OCI-LY1 (cell line): ENCODE results near the gene CNIH2.
A peak's percentile ranks its signal among the peaks of the same experiment; 100 is the strongest.

ENCODE experiments used
- H2AFZ ChIP-seq: fragments of 200-600 bp; sonication (generic), shearing (Covaris generic); 2 replicates; pipeline ENCODE4 v1.6.0; 2014; ENCODE audit warnings: antibody characterized with exemption, mild to moderate bottlenecking, low read length
- H3F3A ChIP-seq: fragments of 200-600 bp; sonication (generic), shearing (Covaris generic); 2 replicates; pipeline ENCODE4 v1.6.0; 2014; ENCODE audit warnings: mild to moderate bottlenecking, antibody characterized with exemption, low read length, moderate library complexity; ENCODE audit not compliant: insufficient read depth
- H3K27ac ChIP-seq: fragments of 200-600 bp; sonication (generic); 2 replicates; pipeline ENCODE4 v1.5.1; 2014; ENCODE audit warnings: low read length, mixed run types, mild to moderate bottlenecking, low read depth; ENCODE audit not compliant: poor library complexity, severe bottlenecking
- H3K27me3 ChIP-seq: fragments of 200-600 bp; sonication (generic); 2 replicates; pipeline ENCODE4 v1.6.0; 2014; ENCODE audit warnings: antibody characterized with exemption, mild to moderate bottlenecking, low read length, moderate library complexity; ENCODE audit not compliant: insufficient read depth
- H3K36me3 ChIP-seq: fragments of 200-600 bp; sonication (generic); 2 replicates; pipeline ENCODE4 v1.6.1; 2014; ENCODE audit warnings: mild to moderate bottlenecking, antibody characterized with exemption, low read length, moderate library complexity, mixed read lengths; ENCODE audit not compliant: insufficient read depth
- H3K4me1 ChIP-seq: fragments of 200-600 bp; sonication (generic); 2 replicates; pipeline ENCODE4 v1.5.1; 2014; ENCODE audit warnings: mild to moderate bottlenecking, low read length, moderate library complexity; ENCODE audit not compliant: insufficient read depth, severe bottlenecking
- H3K4me2 ChIP-seq: fragments of 200-600 bp; sonication (generic), shearing (Covaris generic); 2 replicates; pipeline ENCODE4 v1.6.1; 2014; ENCODE audit warnings: low read length
- H3K4me3 ChIP-seq: fragments of 200-600 bp; sonication (generic); 2 replicates; pipeline ENCODE4 v1.5.1; 2014; ENCODE audit warnings: low read length, low read depth, mild to moderate bottlenecking, mixed read lengths; ENCODE audit not compliant: poor library complexity, severe bottlenecking
- H3K79me2 ChIP-seq: fragments of 200-600 bp; shearing (Covaris generic); 2 replicates; pipeline ENCODE4 v1.6.1; 2016; ENCODE audit warnings: mixed run types, low read length, mixed read lengths; ENCODE audit not compliant: insufficient read depth
- H3K9ac ChIP-seq: fragments of 200-600 bp; sonication (generic), shearing (Covaris generic); 2 replicates; pipeline ENCODE4 v1.6.1; 2014; ENCODE audit warnings: mild to moderate bottlenecking, low read length, mixed read lengths
- H3K9me2 ChIP-seq: fragments of 200-600 bp; sonication (generic), shearing (Covaris generic); 2 replicates; pipeline ENCODE4 v1.6.1; 2014; ENCODE audit warnings: low read depth, mild to moderate bottlenecking, low read length, mixed read lengths
- H3K9me3 ChIP-seq: fragments of 200-600 bp; shearing (Covaris generic); 2 replicates; pipeline ENCODE4 v1.6.1; 2014; ENCODE audit warnings: low read length, mixed read lengths
- H4K20me1 ChIP-seq: fragments of 200-600 bp; sonication (generic), shearing (Covaris generic); 2 replicates; pipeline ENCODE4 v1.6.0; 2016; ENCODE audit warnings: mild to moderate bottlenecking, low read length; ENCODE audit not compliant: insufficient read depth
- EZH2 ChIP-seq: fragments of 200-600 bp; sonication (generic), shearing (Covaris generic); IDR thresholded peaks from 2 replicates; pipeline ENCODE4 v1.8.0; 2017; ENCODE audit warnings: borderline replicate concordance, mixed run types, mild to moderate bottlenecking, antibody characterized with exemption, low read length, moderate library complexity, mixed read lengths
- TF ChIP-seq, protein P1 (sequence below): fragments of 200-600 bp; sonication (generic), shearing (Covaris generic); IDR thresholded peaks from 2 replicates; pipeline ENCODE4 v1.5.1; 2017; ENCODE audit warnings: mild to moderate bottlenecking, antibody characterized with exemption, low read length, moderate library complexity, mixed read lengths

The CNIH2 gene

DNA sequence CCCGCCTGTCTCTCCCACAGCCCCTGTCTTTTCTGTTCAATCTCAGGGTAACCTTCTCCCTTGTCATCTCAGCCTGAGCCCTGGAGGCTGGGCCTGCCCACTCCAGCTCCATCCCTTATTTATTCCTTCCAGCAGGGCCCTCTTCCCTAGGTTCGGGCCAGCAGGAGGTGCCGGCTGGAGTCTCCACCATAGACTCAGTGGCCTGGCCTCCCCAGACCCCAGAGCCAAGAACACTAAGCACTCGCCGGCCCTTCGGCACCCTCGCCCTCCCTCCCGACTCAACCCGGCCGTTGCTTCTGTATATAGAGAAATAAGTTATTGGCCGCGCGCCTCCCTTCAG is 11.0 kb upstream of the CNIH2 start:
- Histone ChIP-seq H3K27ac (peak overlapping the region; percentile 26), H3K4me3 (peak overlapping the region; percentile 94), H3K79me2 (peaks cover 13% of the 10 kb centered on the region), H3K36me3 (peaks cover 37% of the 10 kb centered on the region), H3K4me1 (peaks cover 19% of the 10 kb centered on the region), H3K9ac (peak overlapping the region; percentile 28; the same call in 1 of the 2 replicates), H3K9me3 (no peaks in the 10 kb centered on the region), H3K9me2 (no peaks in the 10 kb centered on the region), H3F3A (no peaks in the 10 kb centered on the region), H4K20me1 (no peaks in the 10 kb centered on the region), H2AFZ (no peak overlapping the region), H3K4me2 (peak overlapping the region; percentile 74), H3K27me3 (no peaks in the 10 kb centered on the region)
- TF ChIP-seq EZH2 = no peak
- TF ChIP-seq, protein P1, sequence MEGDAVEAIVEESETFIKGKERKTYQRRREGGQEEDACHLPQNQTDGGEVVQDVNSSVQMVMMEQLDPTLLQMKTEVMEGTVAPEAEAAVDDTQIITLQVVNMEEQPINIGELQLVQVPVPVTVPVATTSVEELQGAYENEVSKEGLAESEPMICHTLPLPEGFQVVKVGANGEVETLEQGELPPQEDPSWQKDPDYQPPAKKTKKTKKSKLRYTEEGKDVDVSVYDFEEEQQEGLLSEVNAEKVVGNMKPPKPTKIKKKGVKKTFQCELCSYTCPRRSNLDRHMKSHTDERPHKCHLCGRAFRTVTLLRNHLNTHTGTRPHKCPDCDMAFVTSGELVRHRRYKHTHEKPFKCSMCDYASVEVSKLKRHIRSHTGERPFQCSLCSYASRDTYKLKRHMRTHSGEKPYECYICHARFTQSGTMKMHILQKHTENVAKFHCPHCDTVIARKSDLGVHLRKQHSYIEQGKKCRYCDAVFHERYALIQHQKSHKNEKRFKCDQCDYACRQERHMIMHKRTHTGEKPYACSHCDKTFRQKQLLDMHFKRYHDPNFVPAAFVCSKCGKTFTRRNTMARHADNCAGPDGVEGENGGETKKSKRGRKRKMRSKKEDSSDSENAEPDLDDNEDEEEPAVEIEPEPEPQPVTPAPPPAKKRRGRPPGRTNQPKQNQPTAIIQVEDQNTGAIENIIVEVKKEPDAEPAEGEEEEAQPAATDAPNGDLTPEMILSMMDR = no peak

- H3K9me2 ChIP-seq = no peaks in the 10 kb centered on the region
- no peaks in the 10 kb centered on the region for H3K27me3 ChIP-seq
- no peak for TF ChIP-seq EZH2
- TF ChIP-seq, protein P1 = 0 out of 2 replicates have a peak, but pooled peaks have one; percentile 8
- peak overlapping the region; percentile 78 for H3K27ac ChIP-seq
- no peak overlapping the region for H2AFZ ChIP-seq
- H3K36me3 ChIP-seq = peaks cover 38% of the 10 kb centered on the region; the same call in 1 of the 2 replicates
- H3K4me1 ChIP-seq = peaks cover 19% of the 10 kb centered on the region
- peak overlapping the region; percentile 94 for H3K4me3 ChIP-seq
- no peaks in the 10 kb centered on the region for H4K20me1 ChIP-seq
- no peaks in the 10 kb centered on the region for H3F3A ChIP-seq
- peaks cover 13% of the 10 kb centered on the region for H3K79me2 ChIP-seq
- peak overlapping the region; percentile 50 for H3K9ac ChIP-seq
- H3K4me2 ChIP-seq = peak overlapping the region; percentile 74
- H3K9me3 ChIP-seq = no peaks in the 10 kb centered on the region
Observed at GRCh38 chr11:66267379-66268243, 10.4 kb upstream of the CNIH2 start.

GRCh38 chr11:66268244-66268951 is 9.6 kb upstream of the CNIH2 start, which contains the start of gene RAB1B:
TSS of gene RAB1B (plus strand) at chr11:66268639. CDS start at chr11:66268680, 41 bp downstream.
- H3K4me3 ChIP-seq = peak within 1 kb of the TSS; percentile 94
- peaks cover 42% of the 10 kb centered on the region; the same call in 1 of the 2 replicates for H3K36me3 ChIP-seq
- peaks cover 19% of the 10 kb centered on the region for H3K4me1 ChIP-seq
- H3K27me3 ChIP-seq = no peaks in the 10 kb centered on the region
- H3K9me2 ChIP-seq = no peaks in the 10 kb centered on the region
- H3F3A ChIP-seq = no peaks in the 10 kb centered on the region
- H2AFZ ChIP-seq = no peak within 1 kb of the TSS
- peaks cover 13% of the 10 kb centered on the region for H3K79me2 ChIP-seq
- H3K9me3 ChIP-seq = no peaks in the 10 kb centered on the region
- TF ChIP-seq, protein P1 = no peak
- no peak for TF ChIP-seq EZH2
- H4K20me1 ChIP-seq = no peaks in the 10 kb centered on the region
- H3K4me2 ChIP-seq = peak within 1 kb of the TSS; percentile 92
- H3K27ac ChIP-seq = peak within 1 kb of the TSS; percentile 78
- peak within 1 kb of the TSS; percentile 96 for H3K9ac ChIP-seq
